Cardiac fibroblast (primary cell): ENCODE data around the gene MEP1A.

Experiments used
- DNase-seq, 2 donors: peaks; one replicate each; pipeline versions ENCODE4 v3.0.0 to v3.0.0-alpha.2; 2010; ENCODE audit warnings: low read depth in 2 of 2
- H3K4me3 ChIP-seq, 2 donors: replicated peaks in 1 of 2; 1 replicate in 1 of 2; 2 replicates in 1 of 2; pipeline ENCODE4 v1.5.1; 2011; ENCODE audit warnings: low read depth in 2 of 2, low read length in 2 of 2, mild to moderate bottlenecking in 2 of 2, moderate library complexity in 1 of 2
- CTCF ChIP-seq: IDR thresholded peaks from one replicate; pipeline ENCODE4 v1.5.1; 2011; ENCODE audit warnings: low read depth, mild to moderate bottlenecking, low read length, inconsistent platforms

The MEP1A gene

GRCh38 chr6:46777476-46778346, 15.5 kb upstream of the MEP1A start:
- no peak for TF ChIP-seq CTCF

GRCh38 chr6:46781478-46782378, 11.5 kb upstream of the MEP1A start:
- peak; percentile 78 to 79 for DNase-seq

More at GRCh38 chr6:46777476-46778346, 15.5 kb upstream of the MEP1A start:
- DNase-seq: no peak
- H3K4me3 ChIP-seq: no peak overlapping the region

DNA sequence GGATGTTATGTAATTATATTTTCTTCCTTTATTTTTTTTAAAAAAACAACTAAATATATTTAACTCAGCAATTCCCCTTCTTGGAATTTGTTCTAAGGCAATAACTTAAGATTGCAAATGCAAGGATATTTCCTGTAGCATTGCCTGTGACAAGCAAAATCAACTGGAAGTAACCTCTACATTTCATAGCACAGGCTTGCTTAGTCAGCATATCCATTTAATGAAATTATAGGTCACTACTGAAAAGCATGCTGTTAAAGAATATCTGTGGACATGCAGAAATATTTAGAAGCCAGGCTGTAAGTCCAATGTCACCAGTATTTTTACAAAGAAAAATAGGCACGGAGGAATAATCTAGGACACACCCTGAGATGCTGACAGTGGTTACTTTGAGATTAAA, 8.7 kb upstream of the MEP1A start:
- no peak for DNase-seq
- no peak for TF ChIP-seq CTCF
- no peak overlapping the region for H3K4me3 ChIP-seq

More at GRCh38 chr6:46781478-46782378, 11.5 kb upstream of the MEP1A start:
- H3K4me3 ChIP-seq: no peak overlapping the region
- TF ChIP-seq CTCF: peak; percentile 69

DNA sequence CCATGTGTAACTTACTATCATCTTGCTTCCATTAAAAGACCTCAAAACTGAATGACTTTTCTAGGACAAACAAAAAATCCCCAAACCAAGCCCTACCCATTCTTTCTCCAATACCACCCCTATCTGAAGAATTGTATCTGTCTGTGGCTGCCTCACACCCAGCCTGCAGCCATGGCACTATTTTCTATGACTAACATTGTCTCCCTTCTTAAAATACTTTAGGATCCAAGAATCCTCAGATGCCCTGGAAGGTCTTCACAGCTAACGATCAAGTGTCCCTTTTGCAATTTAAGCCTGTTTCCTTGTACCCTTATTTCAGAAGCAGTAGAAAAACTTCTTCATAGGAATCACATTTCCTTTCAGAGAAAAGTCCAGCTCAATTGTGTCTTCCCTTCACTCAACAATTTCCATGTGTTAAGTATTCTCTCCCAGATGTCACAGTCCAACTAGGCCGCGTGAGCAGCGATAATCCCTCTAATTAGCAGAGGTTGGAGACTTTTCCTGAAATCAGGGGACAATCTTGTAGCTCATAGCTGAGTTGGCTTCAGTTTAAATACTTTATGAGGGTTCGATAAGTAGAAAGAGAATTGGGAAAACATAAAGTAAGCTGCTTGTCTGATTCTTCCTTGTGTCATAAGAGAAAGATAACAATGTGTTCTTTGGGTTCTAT, 5.2 kb upstream of the MEP1A start:
- DNase-seq: no peak
- no peak overlapping the region for H3K4me3 ChIP-seq
- no peak for TF ChIP-seq CTCF

GRCh38 chr6:46788791-46789190, 4.4 kb upstream of the MEP1A start:
- DNase-seq: peak in 1 of 2 donors; percentile 2
- H3K4me3 ChIP-seq: no peak overlapping the region

More at GRCh38 chr6:46788791-46789190, 4.4 kb upstream of the MEP1A start:
- TF ChIP-seq CTCF: no peak
